Thoracic aorta (tissue), 2 donors: Measurements from ENCODE around the gene BCAS1. TPM values are rescaled to one million over a fixed set of nuclear protein-coding genes. Genes with fewer than 3 reads are reported as not detected.
A peak's percentile ranks its signal among the peaks of the same experiment; 100 is the strongest.

Experiments used
- ATAC-seq: fragments of 150-250 bp; one replicate; pipeline ENCODE4 v1.8.0; 2017; ENCODE audit warnings: low read depth; ENCODE audit not compliant: insufficient number of reproducible peaks, low FRiP score
- DNase-seq: peaks from one replicate; pipeline ENCODE4 v3.0.0-alpha.2; 2020; ENCODE audit warnings: low spot score
- H3K27ac ChIP-seq, 2 donors: fragments of 200-600 bp; sonication (generic); 1 replicate in 1 of 2; 2 replicates in 1 of 2; pipeline ENCODE4 v1.5.1; 2016; ENCODE audit warnings: mild to moderate bottlenecking in 2 of 2, moderate library complexity in 2 of 2
- H3K27me3 ChIP-seq: fragments of 200-600 bp; sonication (generic); replicated peaks from 2 replicates; pipeline ENCODE4 v1.6.0; 2016; ENCODE audit warnings: mild to moderate bottlenecking; ENCODE audit not compliant: insufficient read depth
- H3K36me3 ChIP-seq: fragments of 200-600 bp; sonication (generic); one replicate; pipeline ENCODE4 v1.5.1; 2016
- H3K4me1 ChIP-seq, 2 donors: fragments of 200-600 bp; sonication (generic); 1 replicate in 1 of 2; 2 replicates in 1 of 2; pipeline versions ENCODE4 v1.5.1 to v1.6.0; 2016; ENCODE audit warnings: low read depth in 2 of 2, mild to moderate bottlenecking in 1 of 2; ENCODE audit not compliant: control insufficient read depth in 1 of 2
- H3K4me3 ChIP-seq: fragments of 200-600 bp; sonication (generic); 2 replicates; pipeline ENCODE4 v1.5.1; 2016; ENCODE audit warnings: mild to moderate bottlenecking
- H3K9me3 ChIP-seq: fragments of 200-600 bp; sonication (generic); 2 replicates; pipeline ENCODE4 v1.5.1; 2016
- CTCF ChIP-seq: fragments of 200-600 bp; sonication (generic); IDR thresholded peaks from one replicate; pipeline ENCODE4 v1.5.1; 2019; ENCODE audit warnings: antibody characterized with exemption
- total RNA-seq, 2 donors: library from RNA; depleted of rRNA; stranded (reverse); fragments of >200 nt; gene quantifications; one replicate each; pipeline versions ENCODE4 v1.1.0 to v1.2.3, GENCODE V29; 2016

The BCAS1 gene
- total RNA-seq, 2 donors from 2014 or later, result under 0.01 to 3.6 TPM

- no peak for DNase-seq
- H3K27me3 ChIP-seq, result no peaks in the 10 kb centered on the region
- no peak overlapping the region for H3K4me3 ChIP-seq
- TF ChIP-seq CTCF, result no peak
- ATAC-seq, result no peak
- peaks cover 11 to 35% of the 10 kb centered on the region in 2 donors for H3K4me1 ChIP-seq
- H3K36me3 ChIP-seq, result no peaks in the 10 kb centered on the region
- peak overlapping the region; percentile 70 to 73 for H3K27ac ChIP-seq
- no peaks in the 10 kb centered on the region for H3K9me3 ChIP-seq
These were observed 156.2 kb downstream of the BCAS1 start for GRCh38 chr20:53914091-53914780.

GRCh38 chr20:53911301-53911700, 159.1 kb downstream of the BCAS1 start:
- Histone ChIP-seq H3K27me3 (no peaks in the 10 kb centered on the region), H3K36me3 (no peaks in the 10 kb centered on the region), H3K9me3 (no peaks in the 10 kb centered on the region), H3K4me1 (peaks cover 8 to 17% of the 10 kb centered on the region in 2 donors), H3K27ac (no peak overlapping the region), H3K4me3 (no peak overlapping the region)
- no peak for ATAC-seq
- no peak for TF ChIP-seq CTCF
- DNase-seq, result no peak

GRCh38 chr20:53910351-53911002, 159.9 kb downstream of the BCAS1 start:
- Histone ChIP-seq H3K27me3 (no peaks in the 10 kb centered on the region), H3K36me3 (no peaks in the 10 kb centered on the region), H3K27ac (no peak overlapping the region), H3K4me1 (peaks cover 3 to 12% of the 10 kb centered on the region in 2 donors), H3K9me3 (no peaks in the 10 kb centered on the region), H3K4me3 (no peak overlapping the region)
- DNase-seq (no peak), ATAC-seq (no peak)
- no peak for TF ChIP-seq CTCF

GRCh38 chr20:53907968-53908751, 162.2 kb downstream of the BCAS1 start:
- no peaks in the 10 kb centered on the region for H3K9me3 ChIP-seq
- TF ChIP-seq CTCF, result no peak
- DNase-seq (no peak), ATAC-seq (no peak)
- H3K27me3 ChIP-seq, result no peaks in the 10 kb centered on the region
- H3K4me3 ChIP-seq, result no peak overlapping the region
- no peak overlapping the region for H3K27ac ChIP-seq
- H3K36me3 ChIP-seq, result no peaks in the 10 kb centered on the region
- no peaks in the 10 kb centered on the region for H3K4me1 ChIP-seq

GRCh38 chr20:53905820-53906191, 164.6 kb downstream of the BCAS1 start:
- no peak for TF ChIP-seq CTCF
- H3K4me3 ChIP-seq, result no peak overlapping the region
- H3K27me3 ChIP-seq, result no peaks in the 10 kb centered on the region
- ATAC-seq (no peak), DNase-seq (no peak)
- H3K9me3 ChIP-seq, result no peaks in the 10 kb centered on the region
- no peaks in the 10 kb centered on the region for H3K36me3 ChIP-seq
- peaks cover 10 to 17% of the 10 kb centered on the region in 2 donors for H3K4me1 ChIP-seq
- no peak overlapping the region for H3K27ac ChIP-seq
